ENCODE data around the gene SLC41A3. TPM values are rescaled to one million over a fixed set of nuclear protein-coding genes. Genes with fewer than 3 reads are reported as not detected.
"Not testable (repeated sequence)": the region's sequence is repeated elsewhere in the genome, so short reads cannot be mapped to it uniquely, and the experiment has no call there.

SLC41A3 gene
- total RNA-seq, 2 experiments from 2014 or later, result 26.0 to 31.1 TPM

- POLR2A ChIA-PET, result no interaction called here
Observed at GRCh38 chr3:126080970-126081369, 3.0 kb downstream of the SLC41A3 start.

DNA sequence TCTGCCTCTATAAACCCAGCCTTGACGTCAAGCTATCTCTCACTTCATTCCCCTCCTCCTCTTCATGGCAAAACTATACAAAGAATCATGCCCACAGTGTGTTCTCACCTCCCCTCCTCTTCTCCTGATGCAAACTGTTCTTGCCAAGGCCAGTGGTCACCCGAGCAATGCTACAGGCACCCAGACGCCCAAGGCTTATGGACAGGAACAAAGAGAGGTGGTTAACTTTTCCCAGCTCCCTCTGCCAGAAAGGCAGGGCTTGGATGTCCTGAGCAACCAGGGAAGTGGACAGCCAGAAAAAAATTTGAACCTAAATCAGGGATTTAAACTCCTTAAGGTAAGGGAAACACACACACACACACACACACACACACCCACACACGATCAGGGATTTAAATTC is 5.1 kb downstream of the SLC41A3 start:
- peaks cover 4% of the 10 kb centered on the region for H3K36me3 Mint-ChIP-seq (ENCODE audit: low read depth)
- no peak for DNase-seq
- no peak overlapping the region for H3K27ac Mint-ChIP-seq
- no peaks in the 10 kb centered on the region for H3K9me3 Mint-ChIP-seq
- peaks cover 6% of the 10 kb centered on the region for H3K4me1 Mint-ChIP-seq
- CTCF ChIA-PET, result no interaction called here
- H3K27me3 Mint-ChIP-seq, result no peaks in the 10 kb centered on the region
- POLR2A ChIA-PET, result interaction anchor here (0.7 kb wide), 1 partner anchor 9 kb away, joined by 4 read pairs; no protein-coding TSS in a partner anchor
- no peak overlapping the region for H3K4me3 Mint-ChIP-seq

More at GRCh38 chr3:126080970-126081369, 3.0 kb downstream of the SLC41A3 start:
- H3K27ac Mint-ChIP-seq, result no peak overlapping the region
- CTCF ChIA-PET, result interaction anchor here (0.6 to 1.5 kb wide), 2 partner anchors 17 to 241 kb away, joined by 4 to 5 read pairs; no protein-coding TSS in a partner anchor
- peak overlapping the region; percentile 30 for H3K4me3 Mint-ChIP-seq
- no peaks in the 10 kb centered on the region for H3K9me3 Mint-ChIP-seq
- peaks cover 24% of the 10 kb centered on the region for H3K4me1 Mint-ChIP-seq
- peaks cover 4% of the 10 kb centered on the region for H3K36me3 Mint-ChIP-seq (ENCODE audit: low read depth)
- H3K27me3 Mint-ChIP-seq, result no peaks in the 10 kb centered on the region
- no peak for DNase-seq

GRCh38 chr3:126077754-126078153 is 6.2 kb downstream of the SLC41A3 start:
- ChIA-PET POLR2A (no interaction called here), CTCF (no interaction called here)
- no peaks in the 10 kb centered on the region for H3K27me3 Mint-ChIP-seq

DNA sequence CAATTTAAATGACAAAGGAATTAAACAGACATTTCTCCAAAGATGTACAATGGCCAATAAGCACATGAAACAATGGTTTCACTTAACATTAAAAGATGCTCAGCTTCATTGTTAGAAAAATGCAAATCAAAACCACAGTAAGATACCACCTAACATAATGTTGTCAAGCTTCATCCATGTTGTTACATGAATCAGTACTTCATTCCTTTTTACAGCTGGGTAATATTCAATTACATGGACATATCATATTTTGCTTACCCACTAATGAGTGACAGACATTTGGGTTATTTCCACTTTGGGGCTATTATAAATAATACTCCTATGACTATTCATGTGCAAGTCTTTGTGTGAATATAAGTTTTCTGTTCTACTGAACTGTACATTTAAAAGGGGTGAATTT is 7.8 kb downstream of the SLC41A3 start:
- Mint-ChIP-seq H3K27me3 (no peaks in the 10 kb centered on the region), H3K4me1 (peaks cover 1% of the 10 kb centered on the region), H3K36me3 (ENCODE audit: low read depth) (peaks cover 8% of the 10 kb centered on the region), H3K9me3 (peaks cover 2% of the 10 kb centered on the region), H3K27ac (no peak overlapping the region), H3K4me3 (no peak overlapping the region)
- ChIA-PET POLR2A (no interaction called here), CTCF (no interaction called here)
- DNase-seq, result no peak

More at GRCh38 chr3:126077754-126078153, 6.2 kb downstream of the SLC41A3 start:
- Mint-ChIP-seq H3K4me3 (no peak overlapping the region), H3K27ac (no peak overlapping the region), H3K36me3 (ENCODE audit: low read depth) (peaks cover 6% of the 10 kb centered on the region), H3K9me3 (peaks cover 2% of the 10 kb centered on the region), H3K4me1 (peaks cover 2% of the 10 kb centered on the region)
- no peak for DNase-seq

GRCh38 chr3:126070146-126070545 is 13.8 kb downstream of the SLC41A3 start:
- Mint-ChIP-seq H3K36me3 (ENCODE audit: low read depth) (peaks cover 4% of the 10 kb centered on the region), H3K4me3 (no peak overlapping the region), H3K4me1 (no peaks in the 10 kb centered on the region), H3K27ac (no peak overlapping the region), H3K9me3 (peaks cover 2% of the 10 kb centered on the region), H3K27me3 (no peaks in the 10 kb centered on the region)
- DNase-seq, result no peak
- CTCF ChIA-PET, result interaction anchor here (0.6 to 1.2 kb wide), 2 partner anchors 14 to 129 kb away, joined by 3 to 4 read pairs; partner anchors contain the start of gene SLC41A3
- POLR2A ChIA-PET, result no interaction called here

- H3K4me3 Mint-ChIP-seq, result no peak overlapping the region
- no peak for DNase-seq
- H3K4me1 Mint-ChIP-seq, result peaks cover 12% of the 10 kb centered on the region
- H3K36me3 Mint-ChIP-seq (ENCODE audit: low read depth), result peaks cover 4% of the 10 kb centered on the region
- no peak overlapping the region for H3K27ac Mint-ChIP-seq
- CTCF ChIA-PET, result interaction anchor here (0.6 kb wide), 1 partner anchor 16 kb away, joined by 3 read pairs; no protein-coding TSS in a partner anchor
- peaks cover 2% of the 10 kb centered on the region for H3K9me3 Mint-ChIP-seq
- no peaks in the 10 kb centered on the region for H3K27me3 Mint-ChIP-seq
- POLR2A ChIA-PET, result no interaction called here
Observed at GRCh38 chr3:126067959-126068358, 16.0 kb downstream of the SLC41A3 start.

DNA sequence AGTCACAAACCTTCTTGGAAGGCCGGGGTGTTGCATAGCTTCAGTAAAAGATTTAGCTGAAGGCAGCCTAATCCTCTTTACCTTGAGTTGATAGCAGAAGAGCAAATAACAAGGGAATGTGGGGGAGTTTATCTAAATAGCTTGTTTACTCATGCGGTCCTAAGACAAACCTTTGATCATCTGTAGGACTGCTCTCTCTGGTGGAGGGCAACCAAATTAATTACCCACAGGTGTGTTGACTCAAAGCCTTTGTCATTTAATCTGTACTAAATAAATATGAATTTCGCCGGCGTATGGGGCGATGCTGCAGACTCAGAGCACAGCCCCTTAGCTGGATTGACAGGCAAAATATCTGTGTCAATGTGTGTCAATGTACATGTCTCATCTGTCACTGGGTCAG is 17.2 kb downstream of the SLC41A3 start:
- POLR2A ChIA-PET; H3K4me3 Mint-ChIP-seq; CTCF ChIA-PET; H3K27ac Mint-ChIP-seq; H3K9me3 Mint-ChIP-seq; H3K27me3 Mint-ChIP-seq; DNase-seq; H3K36me3 Mint-ChIP-seq (ENCODE audit: low read depth): not testable (repeated sequence)
- peaks cover 12% of the 10 kb centered on the region for H3K4me1 Mint-ChIP-seq

- Mint-ChIP-seq H3K4me3 (no peak overlapping the region), H3K27me3 (no peaks in the 10 kb centered on the region), H3K4me1 (peaks cover 12% of the 10 kb centered on the region), H3K9me3 (no peaks in the 10 kb centered on the region), H3K36me3 (ENCODE audit: low read depth) (no peaks in the 10 kb centered on the region), H3K27ac (no peak overlapping the region)
- POLR2A ChIA-PET, result no interaction called here
- CTCF ChIA-PET, result no interaction called here
- DNase-seq, result no peak
Observed at GRCh38 chr3:126065876-126066275, 18.0 kb downstream of the SLC41A3 start.

DNA sequence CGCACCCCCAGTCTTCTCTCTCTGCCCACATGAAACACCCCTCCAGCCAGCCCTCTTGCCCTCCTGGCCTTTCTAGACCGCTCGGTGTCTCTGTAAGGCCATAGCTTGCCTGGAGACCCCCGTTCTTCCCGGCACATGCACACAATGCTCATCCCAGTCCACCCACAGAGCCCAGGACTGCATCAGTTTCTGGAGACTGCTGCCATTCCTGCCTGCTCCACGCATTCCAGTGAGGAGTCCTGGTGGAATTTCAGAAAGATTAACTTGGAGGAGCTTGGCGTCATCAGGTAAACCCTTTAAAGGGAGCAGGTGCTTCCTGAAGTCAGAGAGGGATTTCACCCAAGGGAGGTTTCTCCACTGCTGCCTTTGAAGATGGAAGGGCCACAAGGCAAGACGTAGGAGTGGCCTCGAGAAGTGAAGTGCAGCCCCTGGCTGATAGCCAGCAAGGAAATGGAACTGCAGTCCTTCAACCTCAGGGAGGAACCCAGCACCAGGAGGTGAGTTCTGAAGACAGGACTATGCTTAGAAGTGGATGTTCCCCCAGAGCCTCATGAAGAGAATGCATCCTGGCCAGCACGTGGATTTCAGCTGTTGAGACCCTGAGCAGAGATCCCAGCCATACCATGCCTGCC is 19.2 kb downstream of the SLC41A3 start:
- H3K27me3 Mint-ChIP-seq, result no peaks in the 10 kb centered on the region
- peak overlapping the region; percentile 36 for H3K27ac Mint-ChIP-seq
- CTCF ChIA-PET, result interaction anchor here (1.9 kb wide), 1 partner anchor 17 kb away, joined by 5 read pairs; no protein-coding TSS in a partner anchor
- POLR2A ChIA-PET, result no interaction called here
- no peaks in the 10 kb centered on the region for H3K9me3 Mint-ChIP-seq
- H3K4me3 Mint-ChIP-seq, result no peak overlapping the region
- no peaks in the 10 kb centered on the region for H3K36me3 Mint-ChIP-seq (ENCODE audit: low read depth)
- peaks cover 12% of the 10 kb centered on the region for H3K4me1 Mint-ChIP-seq
- no peak for DNase-seq

DNA sequence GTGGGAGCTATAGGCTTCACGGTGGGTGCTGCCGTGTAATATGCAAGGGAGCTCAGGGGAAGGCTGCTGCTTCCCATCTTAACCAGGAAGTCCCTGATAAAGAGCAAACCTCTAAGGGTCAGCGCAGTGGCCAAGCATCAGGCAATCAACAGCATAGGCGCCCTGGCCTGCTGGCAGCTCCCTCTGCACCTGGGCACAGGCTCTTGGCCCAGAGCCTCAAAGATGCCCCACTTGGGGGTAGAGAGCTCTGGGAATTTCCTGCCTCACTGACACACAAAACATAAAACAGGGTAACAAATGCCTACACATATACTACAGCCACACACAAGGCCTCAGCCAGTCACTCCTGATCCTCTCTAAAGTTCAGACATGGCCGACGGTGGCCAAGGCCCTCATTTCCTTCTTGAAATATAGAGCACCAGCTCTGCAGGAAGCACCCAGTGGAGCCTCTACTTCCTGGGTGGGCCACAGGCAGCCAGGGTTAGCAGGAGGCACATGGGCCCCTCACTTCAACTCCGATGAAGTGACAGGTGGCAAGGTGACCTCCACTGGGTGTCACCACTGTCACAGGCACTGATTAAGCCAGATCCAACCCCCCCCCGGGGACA is 20.5 kb downstream of the SLC41A3 start:
- Mint-ChIP-seq H3K4me1 (peaks cover 12% of the 10 kb centered on the region), H3K36me3 (ENCODE audit: low read depth) (no peaks in the 10 kb centered on the region), H3K27me3 (no peaks in the 10 kb centered on the region), H3K27ac (peak overlapping the region; percentile 71), H3K4me3 (no peak overlapping the region), H3K9me3 (no peaks in the 10 kb centered on the region)
- no peak for DNase-seq
- POLR2A ChIA-PET, result no interaction called here
- CTCF ChIA-PET, result interaction anchor here (1.9 kb wide), 1 partner anchor 18 kb away, joined by 5 read pairs; no protein-coding TSS in a partner anchor

GRCh38 chr3:126061301-126062032 is 22.5 kb downstream of the SLC41A3 start:
- Mint-ChIP-seq H3K4me1 (peaks cover 12% of the 10 kb centered on the region), H3K36me3 (ENCODE audit: low read depth) (no peaks in the 10 kb centered on the region), H3K4me3 (no peak overlapping the region), H3K9me3 (no peaks in the 10 kb centered on the region), H3K27ac (no peak overlapping the region), H3K27me3 (no peaks in the 10 kb centered on the region)
- DNase-seq, result no peak
- ChIA-PET POLR2A (no interaction called here), CTCF (no interaction called here)

DNA sequence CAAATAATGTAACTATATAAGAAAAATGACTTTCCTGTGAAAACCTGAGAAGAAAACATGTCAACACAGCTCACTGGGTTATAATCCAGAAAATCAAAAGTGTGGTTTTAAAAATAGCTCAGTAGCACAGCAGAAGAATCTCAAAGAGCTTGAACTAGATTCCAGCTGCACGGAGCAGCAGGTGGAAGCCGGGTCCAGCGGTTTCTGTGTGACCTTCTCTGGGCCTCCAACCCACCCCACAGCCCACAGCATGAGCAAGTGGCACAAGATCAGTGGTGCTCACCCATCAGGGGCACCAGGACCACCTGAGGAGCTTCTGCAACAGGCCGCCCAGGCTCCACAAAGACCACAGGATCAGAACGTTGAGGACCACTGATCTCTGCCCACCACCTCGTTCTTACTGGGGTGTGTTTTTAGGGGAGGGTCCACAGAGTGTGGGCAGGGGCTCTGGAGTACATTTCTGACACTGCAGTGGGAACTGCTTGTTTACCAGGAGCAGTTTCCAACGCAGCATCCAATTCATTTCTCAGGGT is 23.2 kb downstream of the SLC41A3 start:
- no peaks in the 10 kb centered on the region for H3K9me3 Mint-ChIP-seq
- H3K27me3 Mint-ChIP-seq, result no peaks in the 10 kb centered on the region
- POLR2A ChIA-PET, result no interaction called here
- CTCF ChIA-PET, result no interaction called here
- no peaks in the 10 kb centered on the region for H3K36me3 Mint-ChIP-seq (ENCODE audit: low read depth)
- H3K4me3 Mint-ChIP-seq, result no peak overlapping the region
- DNase-seq, result no peak
- H3K27ac Mint-ChIP-seq, result no peak overlapping the region
- H3K4me1 Mint-ChIP-seq, result peaks cover 12% of the 10 kb centered on the region

DNA sequence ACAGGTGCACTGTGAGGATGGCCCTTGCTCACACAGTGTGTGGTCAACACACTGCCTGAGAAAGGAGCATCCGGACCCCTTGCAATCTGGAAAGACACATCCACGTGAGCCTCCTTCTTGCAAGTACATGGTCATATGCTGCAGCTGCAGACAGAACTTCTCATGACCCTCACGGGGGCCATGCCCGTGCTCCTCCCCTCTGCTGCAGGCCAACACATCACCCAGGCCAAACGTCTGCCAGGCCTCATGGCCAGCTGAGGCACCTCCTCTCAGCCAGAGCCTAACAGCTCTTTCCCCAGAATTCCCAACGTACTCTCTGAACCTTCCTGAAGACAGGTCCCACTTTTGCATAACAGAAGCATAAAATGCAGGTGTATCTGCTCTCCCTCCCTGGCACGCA is 25.3 kb downstream of the SLC41A3 start:
- Mint-ChIP-seq H3K4me3 (no peak overlapping the region), H3K36me3 (ENCODE audit: low read depth) (no peaks in the 10 kb centered on the region), H3K9me3 (no peaks in the 10 kb centered on the region), H3K27me3 (no peaks in the 10 kb centered on the region), H3K4me1 (peaks cover 11% of the 10 kb centered on the region), H3K27ac (no peak overlapping the region)
- DNase-seq, result no peak
- ChIA-PET POLR2A (no interaction called here), CTCF (no interaction called here)
